DND-41 (cell line): ENCODE measurements around the gene COMMD9.

Experiments used
- ATAC-seq: fragments of 200-7000 bp; cut with Tn5 transposase; 3 replicates; pipeline ENCODE4 v1.9.1; 2021; ENCODE audit warnings: low read depth; ENCODE audit not compliant: insufficient read depth
- DNase-seq: peaks from one replicate; pipeline ENCODE4 v3.0.0-alpha.2; 2020
- H2AFZ ChIP-seq: 2 replicates; pipeline ENCODE4 v1.6.0; 2012; ENCODE audit warnings: low read depth, low read length
- H3K27ac ChIP-seq: 2 replicates; pipeline ENCODE4 v1.5.1; 2012; ENCODE audit warnings: low read length, inconsistent platforms
- H3K27me3 ChIP-seq: fragments of 200-600 bp; sonication (generic); 2 replicates; pipeline ENCODE4 v1.6.0; 2012; ENCODE audit warnings: low read length, mild to moderate bottlenecking, inconsistent platforms; ENCODE audit not compliant: insufficient read depth, poor library complexity
- H3K36me3 ChIP-seq: 2 replicates; pipeline ENCODE4 v1.5.1; 2012; ENCODE audit warnings: low read length, inconsistent platforms; ENCODE audit not compliant: insufficient read depth
- H3K4me1 ChIP-seq: 2 replicates; pipeline ENCODE4 v1.5.1; 2012; ENCODE audit warnings: mild to moderate bottlenecking, low read length; ENCODE audit not compliant: insufficient read depth
- H3K4me2 ChIP-seq: 2 replicates; pipeline ENCODE4 v1.6.0; 2012; ENCODE audit warnings: mild to moderate bottlenecking, moderate library complexity, low read length, inconsistent platforms; ENCODE audit not compliant: insufficient read depth
- H3K4me3 ChIP-seq, 2 experiments: fragments of 200-600 bp in 1 of 2; shearing (Covaris generic) in 1 of 2; 2 replicates each; pipeline ENCODE4 v1.5.1; 2012 to 2016; ENCODE audit warnings: inconsistent platforms in 2 of 2, low read length in 2 of 2, mild to moderate bottlenecking in 2 of 2, low read depth in 1 of 2, moderate library complexity in 1 of 2
- H3K79me2 ChIP-seq: 2 replicates; pipeline ENCODE4 v1.6.0; 2012; ENCODE audit warnings: low read length, inconsistent platforms; ENCODE audit not compliant: insufficient read depth
- H3K9ac ChIP-seq: 2 replicates; pipeline ENCODE4 v1.6.0; 2012; ENCODE audit warnings: low read depth, mild to moderate bottlenecking, inconsistent platforms, low read length, moderate library complexity
- H3K9me3 ChIP-seq: 2 replicates; pipeline ENCODE4 v1.5.1; 2012; ENCODE audit warnings: low read length, moderate library complexity, mild to moderate bottlenecking, inconsistent platforms; ENCODE audit not compliant: insufficient read depth, severe bottlenecking
- H4K20me1 ChIP-seq: 2 replicates; pipeline ENCODE4 v1.6.0; 2012; ENCODE audit warnings: low read length; ENCODE audit not compliant: insufficient read depth
- CTCF ChIP-seq: IDR thresholded peaks from 2 replicates; pipeline ENCODE4 v1.5.1; 2012; ENCODE audit warnings: borderline replicate concordance, low read length, moderate library complexity, mild to moderate bottlenecking; ENCODE audit not compliant: poor library complexity, severe bottlenecking; ENCODE audit errors: extremely low read depth
- EZH2 ChIP-seq: IDR thresholded peaks from 3 replicates; pipeline ENCODE4 v1.6.1; 2012; ENCODE audit warnings: borderline replicate concordance, low read depth, mild to moderate bottlenecking, moderate library complexity, low read length, inconsistent platforms; ENCODE audit not compliant: severe bottlenecking

The COMMD9 gene

DNA sequence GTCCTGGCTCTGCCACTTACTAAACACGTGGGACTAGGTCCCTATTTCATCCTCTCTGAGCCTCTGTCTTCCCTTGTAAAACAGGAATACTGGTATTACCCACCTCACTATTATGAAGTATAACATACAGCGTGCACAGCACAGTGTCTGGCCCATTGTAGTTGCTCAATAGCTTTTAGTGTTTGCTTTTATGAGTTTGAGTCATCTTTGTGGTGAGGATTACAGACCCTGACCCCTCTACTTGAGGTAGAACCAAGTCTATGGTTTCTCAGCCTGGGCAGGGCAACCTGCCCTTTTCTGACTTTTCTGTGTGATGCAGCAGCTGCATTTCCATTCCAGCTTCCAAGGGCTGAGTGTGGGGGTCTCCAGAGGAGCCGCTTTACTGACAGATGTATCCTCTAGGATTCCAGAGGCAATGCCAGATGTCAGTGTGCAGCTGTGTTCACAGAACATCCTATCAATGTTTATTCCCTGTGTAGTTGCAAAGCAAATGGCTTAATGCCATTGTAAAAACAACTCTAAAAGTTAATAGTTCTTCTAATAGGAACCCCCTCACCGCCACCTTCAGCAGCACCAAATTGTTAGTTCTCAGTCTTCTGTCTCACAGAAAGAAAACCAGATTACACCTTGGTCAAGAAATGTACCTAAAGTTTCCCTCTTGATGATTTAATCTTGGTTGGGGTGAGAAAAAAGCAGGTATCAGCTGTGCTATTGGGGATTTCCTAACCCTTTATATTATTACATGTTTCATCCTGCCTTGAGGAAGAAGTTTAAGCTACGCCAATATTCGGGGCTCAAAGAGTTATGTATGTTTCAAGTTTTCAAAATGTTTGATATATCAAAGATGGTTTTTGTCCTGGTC, 23.6 kb upstream of the COMMD9 start:
- H3K4me3 ChIP-seq, result no peak overlapping the region
- H3K4me1 ChIP-seq, result no peaks in the 10 kb centered on the region
- H2AFZ ChIP-seq, result no peak overlapping the region
- no peaks in the 10 kb centered on the region for H3K9me3 ChIP-seq
- H3K79me2 ChIP-seq, result no peaks in the 10 kb centered on the region
- H3K36me3 ChIP-seq, result no peaks in the 10 kb centered on the region
- DNase-seq (no peak), ATAC-seq (no peak)
- peaks cover 28% of the 10 kb centered on the region for H3K27me3 ChIP-seq
- no peak overlapping the region for H3K4me2 ChIP-seq
- H3K9ac ChIP-seq, result no peak overlapping the region
- H3K27ac ChIP-seq, result no peak overlapping the region
- H4K20me1 ChIP-seq, result no peaks in the 10 kb centered on the region
- TF ChIP-seq CTCF, result no peak
- no peak for TF ChIP-seq EZH2

DNA sequence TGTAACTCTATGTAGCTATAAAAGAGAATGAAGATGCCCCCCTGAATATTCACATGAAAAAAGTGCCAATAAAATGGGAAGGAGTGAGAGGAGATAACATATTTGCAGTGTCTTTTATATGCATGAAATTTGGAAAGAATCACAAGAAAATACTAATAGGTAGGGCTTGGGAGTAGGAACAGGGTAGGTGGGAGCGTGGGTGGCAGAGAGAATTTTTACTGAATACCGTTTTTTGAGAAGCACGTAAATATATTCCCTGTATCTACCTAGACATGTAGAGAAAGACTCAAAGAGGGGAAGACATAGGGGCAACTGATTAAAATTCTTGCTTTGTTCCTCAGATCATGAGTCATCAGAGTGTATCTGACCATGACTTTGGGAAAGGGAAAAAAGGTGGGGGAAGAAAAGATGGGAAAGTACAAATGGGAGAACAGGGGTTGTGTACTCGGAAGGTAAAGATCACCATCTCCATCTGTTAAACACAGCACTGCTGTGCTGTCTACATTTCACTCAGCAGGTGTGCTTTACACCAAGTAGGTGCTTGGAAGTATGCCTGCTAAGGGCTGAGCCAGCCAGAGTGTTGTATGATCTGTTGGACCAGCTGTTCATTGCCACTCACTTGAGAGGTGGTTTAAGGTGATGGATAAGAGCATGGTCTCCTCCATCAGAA, 22.8 kb upstream of the COMMD9 start:
- DNase-seq (no peak), ATAC-seq (no peak)
- Histone ChIP-seq H2AFZ (no peak overlapping the region), H3K79me2 (no peaks in the 10 kb centered on the region), H3K36me3 (no peaks in the 10 kb centered on the region), H3K4me2 (no peak overlapping the region), H4K20me1 (no peaks in the 10 kb centered on the region), H3K27ac (no peak overlapping the region), H3K27me3 (peaks cover 22% of the 10 kb centered on the region), H3K9ac (no peak overlapping the region), H3K4me1 (no peaks in the 10 kb centered on the region), H3K4me3 (no peak overlapping the region), H3K9me3 (no peaks in the 10 kb centered on the region)
- no peak for TF ChIP-seq CTCF

GRCh38 chr11:36309779-36310178, 20.6 kb upstream of the COMMD9 start:
- H3K9ac ChIP-seq, result no peak overlapping the region
- ATAC-seq (no peak), DNase-seq (no peak)
- peaks cover 17% of the 10 kb centered on the region for H3K27me3 ChIP-seq
- no peak overlapping the region for H3K4me3 ChIP-seq
- H3K27ac ChIP-seq, result no peak overlapping the region
- no peaks in the 10 kb centered on the region for H3K79me2 ChIP-seq
- H3K36me3 ChIP-seq, result no peaks in the 10 kb centered on the region
- no peaks in the 10 kb centered on the region for H3K9me3 ChIP-seq
- TF ChIP-seq EZH2 (no peak), CTCF (no peak)
- no peak overlapping the region for H2AFZ ChIP-seq
- H3K4me2 ChIP-seq, result no peak overlapping the region
- no peaks in the 10 kb centered on the region for H3K4me1 ChIP-seq
- H4K20me1 ChIP-seq, result no peaks in the 10 kb centered on the region
